ENCODE data around the gene AP4S1.
"Not testable (repeated sequence)": the region's sequence is repeated elsewhere in the genome, so short reads cannot be mapped to it uniquely, and the experiment has no call there.

Gene AP4S1

DNA sequence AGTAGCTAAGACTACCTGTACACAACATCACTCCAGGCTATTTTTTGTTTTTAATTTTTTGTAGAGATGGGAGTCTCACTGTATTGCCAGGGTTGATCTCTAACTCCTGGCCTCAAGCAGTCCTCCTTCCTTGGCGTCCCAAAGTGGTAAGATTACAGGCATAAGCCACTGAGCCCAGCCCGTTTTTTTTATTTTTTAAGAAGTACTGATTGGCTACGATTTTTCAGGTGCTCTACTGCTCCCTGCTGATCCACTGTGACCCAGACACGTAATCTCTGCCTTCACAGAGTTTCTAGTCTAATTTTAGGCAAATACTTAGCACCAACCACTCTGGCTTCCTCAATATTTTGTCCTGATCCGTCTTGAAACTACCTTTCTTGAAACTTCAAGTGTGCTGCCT lies 5.0 kb downstream of the AP4S1 start:
- Histone ChIP-seq H3K4me1 (no peaks in the 10 kb centered on the region; the same call in 1 of the 2 replicates), H3K27me3 (no peaks in the 10 kb centered on the region), H3K4me3 (ENCODE audit: low read depth, low read length) (no peak overlapping the region), H3K36me3 (peaks cover 4% of the 10 kb centered on the region; the same call in 1 of the 2 replicates), H3K9me3 (no peaks in the 10 kb centered on the region)
- TF ChIP-seq, protein P1, sequence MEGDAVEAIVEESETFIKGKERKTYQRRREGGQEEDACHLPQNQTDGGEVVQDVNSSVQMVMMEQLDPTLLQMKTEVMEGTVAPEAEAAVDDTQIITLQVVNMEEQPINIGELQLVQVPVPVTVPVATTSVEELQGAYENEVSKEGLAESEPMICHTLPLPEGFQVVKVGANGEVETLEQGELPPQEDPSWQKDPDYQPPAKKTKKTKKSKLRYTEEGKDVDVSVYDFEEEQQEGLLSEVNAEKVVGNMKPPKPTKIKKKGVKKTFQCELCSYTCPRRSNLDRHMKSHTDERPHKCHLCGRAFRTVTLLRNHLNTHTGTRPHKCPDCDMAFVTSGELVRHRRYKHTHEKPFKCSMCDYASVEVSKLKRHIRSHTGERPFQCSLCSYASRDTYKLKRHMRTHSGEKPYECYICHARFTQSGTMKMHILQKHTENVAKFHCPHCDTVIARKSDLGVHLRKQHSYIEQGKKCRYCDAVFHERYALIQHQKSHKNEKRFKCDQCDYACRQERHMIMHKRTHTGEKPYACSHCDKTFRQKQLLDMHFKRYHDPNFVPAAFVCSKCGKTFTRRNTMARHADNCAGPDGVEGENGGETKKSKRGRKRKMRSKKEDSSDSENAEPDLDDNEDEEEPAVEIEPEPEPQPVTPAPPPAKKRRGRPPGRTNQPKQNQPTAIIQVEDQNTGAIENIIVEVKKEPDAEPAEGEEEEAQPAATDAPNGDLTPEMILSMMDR (IDR thresholded peaks at IDR 0.05; ENCODE audit: low read depth, low read length), result no peak
- no peak for DNase-seq

DNA sequence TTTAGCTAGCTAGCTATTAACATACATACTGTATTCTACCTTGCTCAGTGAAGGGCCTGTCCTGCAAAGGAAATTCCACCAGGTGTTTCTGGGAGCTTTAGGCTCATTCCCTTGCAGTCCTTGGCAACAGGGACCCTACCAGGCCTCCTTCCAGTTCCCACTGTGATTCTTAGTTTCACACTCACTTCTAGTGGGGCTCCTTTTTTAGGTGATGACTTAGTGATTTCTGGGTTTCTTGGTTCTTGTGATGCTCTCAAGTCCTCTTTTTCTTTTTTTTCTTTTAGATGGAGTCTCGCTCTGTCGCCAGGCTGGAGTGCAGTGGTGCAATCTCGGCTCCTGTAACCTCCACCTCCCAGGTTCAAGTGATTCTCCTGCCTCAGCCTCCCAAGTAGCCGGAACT lies 11.1 kb downstream of the AP4S1 start:
- Histone ChIP-seq H3K4me1 (peaks cover 3% of the 10 kb centered on the region), H3K4me3 (ENCODE audit: low read depth, low read length) (no peak overlapping the region), H3K36me3 (no peaks in the 10 kb centered on the region), H3K9me3 (no peaks in the 10 kb centered on the region), H3K27me3 (no peaks in the 10 kb centered on the region)
- TF ChIP-seq, protein P1 (IDR thresholded peaks at IDR 0.05; ENCODE audit: low read depth, low read length), result no peak
- DNase-seq, result no peak

DNA sequence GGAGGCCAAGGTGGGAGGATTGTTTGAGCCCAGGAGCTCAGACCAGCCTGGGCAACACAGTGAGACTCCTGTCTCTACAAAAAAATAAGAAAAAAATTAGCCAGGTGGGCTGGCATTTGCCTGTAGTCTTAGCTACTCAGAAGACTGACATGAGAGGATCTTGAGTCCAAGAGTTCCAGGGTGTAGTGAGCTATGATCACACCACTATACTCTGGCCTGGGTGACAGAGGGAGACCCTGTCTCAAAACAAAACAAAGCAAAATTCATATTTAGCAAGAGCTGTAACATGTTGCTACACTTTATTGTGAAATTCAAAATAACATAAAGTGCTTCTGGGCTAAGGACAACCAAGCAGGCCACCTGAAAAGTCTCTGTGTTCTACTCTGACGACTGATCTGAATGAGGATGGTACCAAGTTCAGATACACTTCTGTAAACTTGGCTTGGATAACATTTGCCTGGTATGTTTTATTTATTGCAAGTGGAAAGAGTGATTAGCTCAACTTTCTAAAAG lies 12.3 kb downstream of the AP4S1 start:
- TF ChIP-seq, protein P1 (IDR thresholded peaks at IDR 0.05; ENCODE audit: low read depth, low read length), result no peak
- no peaks in the 10 kb centered on the region for H3K27me3 ChIP-seq
- no peaks in the 10 kb centered on the region for H3K9me3 ChIP-seq
- no peak overlapping the region for H3K4me3 ChIP-seq (ENCODE audit: low read depth, low read length)
- peaks cover 3% of the 10 kb centered on the region for H3K4me1 ChIP-seq
- no peak for DNase-seq
- no peaks in the 10 kb centered on the region for H3K36me3 ChIP-seq

DNA sequence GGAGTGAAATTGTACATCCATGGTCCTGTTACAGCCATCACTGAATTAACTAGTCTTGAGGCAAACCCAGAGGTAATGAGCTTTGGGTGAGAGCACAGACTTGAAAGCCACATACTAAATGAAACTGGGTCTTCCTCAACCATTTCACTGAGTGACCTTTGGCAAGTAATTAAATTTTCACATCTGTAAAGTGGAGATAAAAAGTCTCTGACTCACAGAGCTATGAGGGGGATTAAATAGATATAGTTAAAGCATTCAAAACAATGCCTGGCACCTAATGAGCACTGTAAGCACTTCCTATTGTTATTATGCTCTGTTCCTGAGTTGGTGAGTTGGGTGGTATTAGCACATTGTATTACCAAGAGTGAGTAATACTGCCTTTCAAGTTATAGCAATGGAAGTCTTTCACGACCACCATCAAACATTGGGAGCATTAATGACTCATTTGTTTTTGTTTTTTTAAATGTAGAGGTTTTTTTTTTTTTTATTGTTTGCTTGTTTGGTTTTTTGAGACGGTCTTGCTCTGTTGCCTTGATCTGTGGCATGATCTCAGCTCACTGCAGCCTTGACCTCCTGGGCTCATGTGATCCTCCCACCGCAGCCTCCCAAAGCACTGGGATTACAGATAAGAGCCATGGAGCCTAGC lies 13.2 kb downstream of the AP4S1 start:
- DNase-seq, result no peak
- Histone ChIP-seq H3K36me3 (no peaks in the 10 kb centered on the region), H3K27me3 (no peaks in the 10 kb centered on the region), H3K4me1 (peaks cover 3% of the 10 kb centered on the region), H3K4me3 (ENCODE audit: low read depth, low read length) (no peak overlapping the region), H3K9me3 (no peaks in the 10 kb centered on the region)
- TF ChIP-seq, protein P1 (IDR thresholded peaks at IDR 0.05; ENCODE audit: low read depth, low read length), result no peak

DNA sequence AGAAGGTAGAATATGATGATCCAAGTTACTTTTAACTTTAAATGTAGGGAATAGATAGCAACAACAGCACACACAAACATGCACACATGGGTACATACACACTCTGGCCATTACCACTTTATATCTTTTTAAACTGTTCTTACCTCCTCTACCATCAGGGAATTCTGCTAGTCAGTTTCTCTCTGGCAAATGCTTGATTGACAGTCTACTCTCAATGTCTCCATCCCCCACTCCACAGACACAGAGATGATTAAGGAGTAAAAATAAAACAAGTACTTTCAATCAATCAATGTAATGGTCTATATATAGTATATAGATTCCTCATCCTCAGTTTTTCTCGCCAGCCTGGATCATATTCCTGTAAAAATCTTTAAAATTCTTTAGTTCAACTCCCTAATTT lies 16.9 kb downstream of the AP4S1 start:
- H3K4me3 ChIP-seq (ENCODE audit: low read depth, low read length), result no peak overlapping the region
- no peaks in the 10 kb centered on the region for H3K36me3 ChIP-seq
- H3K27me3 ChIP-seq, result no peaks in the 10 kb centered on the region
- TF ChIP-seq, protein P1 (IDR thresholded peaks at IDR 0.05; ENCODE audit: low read depth, low read length), result no peak
- peaks cover 3% of the 10 kb centered on the region; the same call in 1 of the 2 replicates for H3K4me1 ChIP-seq
- DNase-seq, result no peak
- no peaks in the 10 kb centered on the region for H3K9me3 ChIP-seq

DNA sequence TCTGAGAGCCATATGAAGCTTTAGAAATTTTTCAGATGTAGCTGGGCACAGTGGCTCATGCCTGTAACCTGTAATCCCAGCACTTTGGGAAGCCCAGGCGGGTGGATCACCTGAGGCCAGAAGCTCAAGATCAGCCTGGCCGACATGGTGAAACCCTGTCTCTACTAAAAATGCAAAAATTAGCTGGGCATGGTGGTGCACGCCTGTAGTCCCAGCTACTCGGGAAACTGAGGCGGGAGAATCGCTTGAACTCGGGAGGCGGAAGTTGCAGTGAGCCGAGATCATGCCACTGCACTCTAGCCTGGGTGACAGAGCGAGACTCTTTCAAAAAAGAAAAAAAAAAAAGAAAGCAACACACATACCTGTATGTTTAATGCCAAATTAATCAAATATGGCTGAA lies 17.4 kb downstream of the AP4S1 start:
- not testable (repeated sequence) for H3K36me3 ChIP-seq; H3K4me3 ChIP-seq (ENCODE audit: low read depth, low read length); H3K9me3 ChIP-seq; DNase-seq; H3K4me1 ChIP-seq; H3K27me3 ChIP-seq
